ENCODE results near the gene SLC17A1. TPM values are rescaled to one million over a fixed set of nuclear protein-coding genes. Genes with fewer than 3 reads are reported as not detected.

Gene SLC17A1
- total RNA-seq, 1 donor from 2014 or later: not detected

DNA sequence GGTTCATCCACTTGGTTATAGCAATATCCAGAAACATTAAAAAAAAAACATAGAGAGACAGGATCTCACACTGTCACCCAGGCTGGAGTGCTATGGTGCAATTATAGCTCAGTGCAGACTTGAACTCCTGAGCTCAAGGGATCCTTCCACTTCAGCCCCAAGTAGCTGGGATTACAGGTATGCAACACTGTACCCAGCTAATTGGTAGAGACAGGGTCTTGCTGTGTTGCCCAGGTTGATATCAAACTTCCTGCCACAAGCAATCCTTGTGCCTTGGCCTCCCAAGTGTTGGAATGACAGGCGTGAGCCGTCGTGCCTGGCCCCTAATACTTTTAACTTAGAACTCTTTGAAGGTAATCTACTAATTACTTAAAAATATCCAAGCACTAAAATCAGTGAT, 818 bp upstream of the SLC17A1 start:
- no peaks in the 10 kb centered on the region for H3K4me1 Mint-ChIP-seq (ENCODE audit: low read depth)
- peaks cover 23% of the 10 kb centered on the region for H3K27me3 Mint-ChIP-seq (ENCODE audit: low read depth)
- no peak overlapping the region for H3K4me3 Mint-ChIP-seq (ENCODE audit: unreplicated experiment)
- TF ChIP-seq, protein P1, sequence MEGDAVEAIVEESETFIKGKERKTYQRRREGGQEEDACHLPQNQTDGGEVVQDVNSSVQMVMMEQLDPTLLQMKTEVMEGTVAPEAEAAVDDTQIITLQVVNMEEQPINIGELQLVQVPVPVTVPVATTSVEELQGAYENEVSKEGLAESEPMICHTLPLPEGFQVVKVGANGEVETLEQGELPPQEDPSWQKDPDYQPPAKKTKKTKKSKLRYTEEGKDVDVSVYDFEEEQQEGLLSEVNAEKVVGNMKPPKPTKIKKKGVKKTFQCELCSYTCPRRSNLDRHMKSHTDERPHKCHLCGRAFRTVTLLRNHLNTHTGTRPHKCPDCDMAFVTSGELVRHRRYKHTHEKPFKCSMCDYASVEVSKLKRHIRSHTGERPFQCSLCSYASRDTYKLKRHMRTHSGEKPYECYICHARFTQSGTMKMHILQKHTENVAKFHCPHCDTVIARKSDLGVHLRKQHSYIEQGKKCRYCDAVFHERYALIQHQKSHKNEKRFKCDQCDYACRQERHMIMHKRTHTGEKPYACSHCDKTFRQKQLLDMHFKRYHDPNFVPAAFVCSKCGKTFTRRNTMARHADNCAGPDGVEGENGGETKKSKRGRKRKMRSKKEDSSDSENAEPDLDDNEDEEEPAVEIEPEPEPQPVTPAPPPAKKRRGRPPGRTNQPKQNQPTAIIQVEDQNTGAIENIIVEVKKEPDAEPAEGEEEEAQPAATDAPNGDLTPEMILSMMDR (IDR thresholded peaks at IDR 0.05): no peak
- no peaks in the 10 kb centered on the region for H3K9me3 Mint-ChIP-seq (ENCODE audit: low read depth)
- no peak for DNase-seq (ENCODE audit: low spot score)
- no peaks in the 10 kb centered on the region for H3K36me3 Mint-ChIP-seq (ENCODE audit: low read depth)
- H3K27ac Mint-ChIP-seq (ENCODE audit: unreplicated experiment): no peak overlapping the region

DNA sequence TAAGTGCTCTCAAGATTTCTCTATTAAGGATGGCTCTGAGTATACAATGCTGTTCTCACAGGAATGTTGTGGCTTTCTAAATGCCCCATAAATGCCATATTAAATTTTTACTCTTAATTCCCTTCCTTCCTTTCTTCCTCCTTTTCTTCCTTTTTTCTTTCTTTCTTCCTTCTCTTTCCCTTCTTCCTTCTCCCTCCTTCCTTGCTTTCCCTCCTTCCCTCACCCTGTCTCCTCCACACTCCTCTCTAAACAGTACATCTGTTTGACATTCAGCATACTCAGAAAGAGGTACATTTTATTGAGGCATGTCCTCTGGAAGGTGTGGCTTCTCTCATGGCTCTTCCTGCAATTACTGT, 433 bp upstream of the SLC17A1 start:
- H3K9me3 Mint-ChIP-seq (ENCODE audit: low read depth): no peaks in the 10 kb centered on the region

DNA sequence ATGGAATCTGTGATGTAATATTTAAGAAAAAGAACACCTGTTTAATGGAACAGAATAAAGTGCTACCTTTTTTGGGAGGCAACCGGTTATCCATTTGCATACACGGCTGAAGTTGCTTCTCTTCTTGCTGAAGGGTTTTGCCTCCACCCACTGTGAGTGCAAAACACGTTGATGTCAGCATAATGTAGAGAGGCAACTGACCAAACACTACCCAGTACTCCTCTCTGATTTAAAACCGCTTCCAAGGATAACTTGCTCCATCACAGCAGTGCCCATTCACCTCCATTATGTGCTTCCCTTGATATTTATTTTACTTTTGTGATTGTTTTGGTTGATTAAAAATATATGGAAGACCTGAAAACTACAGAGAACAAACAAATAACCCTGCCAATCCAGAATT, 1.4 kb downstream of the SLC17A1 start:
- TF ChIP-seq, protein P1 (IDR thresholded peaks at IDR 0.05): no peak
- H3K4me3 Mint-ChIP-seq (ENCODE audit: unreplicated experiment): no peak overlapping the region
- H3K4me1 Mint-ChIP-seq (ENCODE audit: low read depth): no peaks in the 10 kb centered on the region
- DNase-seq (ENCODE audit: low spot score): no peak
- H3K27me3 Mint-ChIP-seq (ENCODE audit: low read depth): peaks cover 32% of the 10 kb centered on the region
- peaks cover 2% of the 10 kb centered on the region for H3K9me3 Mint-ChIP-seq (ENCODE audit: low read depth)
- H3K36me3 Mint-ChIP-seq (ENCODE audit: low read depth): no peaks in the 10 kb centered on the region
- no peak overlapping the region for H3K27ac Mint-ChIP-seq (ENCODE audit: unreplicated experiment)

More for the DNA sequence above, 433 bp upstream of the SLC17A1 start:
- H3K36me3 Mint-ChIP-seq (ENCODE audit: low read depth): no peaks in the 10 kb centered on the region
- H3K27me3 Mint-ChIP-seq (ENCODE audit: low read depth): peaks cover 26% of the 10 kb centered on the region
- no peak for DNase-seq (ENCODE audit: low spot score)
- no peak overlapping the region for H3K4me3 Mint-ChIP-seq (ENCODE audit: unreplicated experiment)
- TF ChIP-seq, protein P1 (IDR thresholded peaks at IDR 0.05): no peak
- no peak overlapping the region for H3K27ac Mint-ChIP-seq (ENCODE audit: unreplicated experiment)
- H3K4me1 Mint-ChIP-seq (ENCODE audit: low read depth): no peaks in the 10 kb centered on the region

DNA sequence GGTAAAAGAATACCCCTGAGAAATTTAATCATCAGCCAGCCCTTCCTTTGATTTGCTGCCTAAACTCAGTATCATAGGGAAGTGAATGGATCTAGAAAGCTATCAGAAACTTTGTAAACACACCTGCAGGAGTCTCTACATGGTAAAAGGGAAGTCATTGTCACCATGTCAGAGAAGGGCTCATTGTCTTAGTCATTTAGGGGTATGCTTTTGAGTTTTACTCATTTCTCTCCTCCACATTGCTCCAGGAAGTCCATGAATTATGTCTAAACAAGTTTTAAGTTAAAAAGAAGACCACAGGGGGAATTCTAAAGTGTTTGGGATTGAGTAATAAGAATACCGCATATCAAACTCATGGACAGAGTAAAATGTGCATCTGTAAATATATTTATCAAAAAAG, 2.5 kb downstream of the SLC17A1 start:
- TF ChIP-seq, protein P1 (IDR thresholded peaks at IDR 0.05): no peak
- no peaks in the 10 kb centered on the region for H3K4me1 Mint-ChIP-seq (ENCODE audit: low read depth)

DNA sequence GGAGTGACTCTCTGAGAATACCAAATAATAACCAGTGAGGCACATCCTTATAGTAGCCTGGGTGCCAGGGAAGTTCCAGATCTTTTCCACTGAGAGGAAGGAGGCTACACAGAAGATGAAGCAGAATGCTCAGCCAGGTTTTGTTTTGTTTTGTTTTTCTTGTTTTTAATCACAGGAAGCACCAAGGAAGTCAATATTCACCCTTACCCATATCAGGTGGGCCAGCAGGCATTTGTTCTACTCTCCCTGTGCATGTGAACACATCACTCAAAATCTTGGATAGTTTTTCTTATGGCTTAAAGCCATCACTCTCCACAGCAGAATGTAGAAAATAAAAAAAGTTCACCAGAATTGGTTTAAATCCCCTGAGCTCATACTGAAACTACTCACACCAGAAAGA, 10.5 kb downstream of the SLC17A1 start:
- peaks cover 3% of the 10 kb centered on the region for H3K9me3 Mint-ChIP-seq (ENCODE audit: low read depth)
- no peak overlapping the region for H3K4me3 Mint-ChIP-seq (ENCODE audit: unreplicated experiment)
- peaks cover 28% of the 10 kb centered on the region for H3K27me3 Mint-ChIP-seq (ENCODE audit: low read depth)
- no peaks in the 10 kb centered on the region for H3K36me3 Mint-ChIP-seq (ENCODE audit: low read depth)
- H3K27ac Mint-ChIP-seq (ENCODE audit: unreplicated experiment): no peak overlapping the region
- DNase-seq (ENCODE audit: low spot score): no peak
- TF ChIP-seq, protein P1 (IDR thresholded peaks at IDR 0.05): no peak
- H3K4me1 Mint-ChIP-seq (ENCODE audit: low read depth): no peaks in the 10 kb centered on the region

More for the DNA sequence above, 2.5 kb downstream of the SLC17A1 start:
- no peaks in the 10 kb centered on the region for H3K36me3 Mint-ChIP-seq (ENCODE audit: low read depth)
- no peak overlapping the region for H3K27ac Mint-ChIP-seq (ENCODE audit: unreplicated experiment)
- H3K27me3 Mint-ChIP-seq (ENCODE audit: low read depth): peaks cover 37% of the 10 kb centered on the region
- DNase-seq (ENCODE audit: low spot score): no peak
- H3K9me3 Mint-ChIP-seq (ENCODE audit: low read depth): peaks cover 3% of the 10 kb centered on the region
- H3K4me3 Mint-ChIP-seq (ENCODE audit: unreplicated experiment): no peak overlapping the region

Measured in chondrocyte (in vitro differentiated cells).